NOMO-1 treated with DMSO at 0.1 percent for 48 hours (cell line): ENCODE results near the gene WDR77.

Source experiments
- DNase-seq: peaks from one replicate; lab custom pipeline; 2025; ENCODE audit not compliant: unreplicated experiment; lab: John Stamatoyannopoulos, UW

The WDR77 gene

DNA sequence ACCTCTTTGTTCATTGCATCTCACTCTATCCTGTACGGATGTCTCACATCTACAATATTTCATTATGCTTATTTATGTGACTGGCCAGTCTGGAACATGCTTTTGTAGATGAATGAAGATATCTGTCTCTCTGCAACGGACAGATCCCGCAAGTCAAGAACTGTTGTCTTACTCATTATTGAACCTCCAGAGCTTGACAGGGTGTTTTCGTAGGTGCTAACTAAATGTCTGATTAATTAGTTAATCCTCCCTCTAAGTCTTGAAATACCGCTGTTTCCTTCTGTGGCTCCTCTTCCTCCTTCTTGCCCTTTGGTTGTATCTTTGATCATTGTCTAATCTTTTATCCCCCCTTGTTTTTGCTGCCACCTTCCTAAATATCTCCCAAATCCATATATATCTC, 21.5 kb upstream of the WDR77 start:
- no peak for DNase-seq

DNA sequence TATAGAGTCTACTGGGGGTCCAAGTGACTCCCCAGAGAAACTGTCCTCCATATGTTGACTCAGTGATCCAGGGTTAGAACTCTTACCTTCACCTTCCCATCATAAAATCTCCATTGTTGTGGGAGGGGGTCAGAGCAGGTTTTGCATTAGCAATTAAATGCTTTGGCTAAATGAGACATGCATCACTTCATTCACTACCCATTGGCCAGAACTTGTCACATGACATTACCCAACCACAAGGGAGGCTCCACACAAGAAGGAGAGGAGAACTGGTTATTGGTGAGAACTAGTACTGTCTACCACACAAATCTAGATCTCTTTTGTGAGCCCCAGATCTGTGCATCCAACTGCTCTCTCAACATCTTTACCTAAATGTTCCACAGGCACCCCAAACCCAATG, 20.5 kb upstream of the WDR77 start:
- DNase-seq, result no peak

- DNase-seq, result no peak
Measured at GRCh38 chr1:111468717-111469100, 19.7 kb upstream of the WDR77 start.

DNA sequence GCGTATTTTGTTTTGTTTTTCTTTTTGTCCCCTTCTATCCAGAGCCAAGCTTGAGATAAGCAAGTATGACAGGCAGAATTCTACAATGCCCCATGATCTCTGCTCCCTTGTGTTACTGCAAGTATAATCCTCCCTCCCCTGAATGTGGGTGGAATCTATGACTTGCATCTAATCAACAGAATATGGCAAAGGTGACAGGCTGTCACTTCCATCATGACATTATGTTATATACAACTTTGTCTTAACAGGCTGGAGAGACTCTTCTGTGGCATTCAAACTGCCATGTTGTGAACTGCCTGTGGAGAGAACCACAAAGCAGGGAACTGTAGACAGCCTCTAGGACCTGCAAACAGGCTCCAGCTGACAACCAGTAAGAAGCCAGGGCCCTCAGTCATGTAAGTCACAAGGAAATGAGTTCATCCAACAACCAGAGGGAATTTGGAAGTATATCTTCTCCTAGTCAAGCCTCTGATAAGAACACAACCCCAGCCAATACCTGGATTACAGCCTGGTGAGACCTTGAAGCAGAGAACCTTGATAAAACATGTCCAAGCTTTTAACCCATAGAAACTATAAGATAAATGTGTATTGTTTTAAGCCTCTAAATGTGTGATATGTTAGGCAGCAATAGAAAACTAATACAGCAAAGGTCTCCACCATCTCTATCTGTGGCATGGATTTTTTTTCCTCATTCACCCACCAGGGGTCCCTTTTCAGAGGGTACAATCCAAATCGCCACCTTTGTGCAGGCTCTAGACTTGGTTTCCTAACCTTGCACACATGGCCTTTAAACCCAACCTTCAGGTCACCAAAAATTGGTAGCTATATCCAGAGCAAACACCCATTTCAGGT, 19.0 kb upstream of the WDR77 start:
- DNase-seq, result no peak

DNA sequence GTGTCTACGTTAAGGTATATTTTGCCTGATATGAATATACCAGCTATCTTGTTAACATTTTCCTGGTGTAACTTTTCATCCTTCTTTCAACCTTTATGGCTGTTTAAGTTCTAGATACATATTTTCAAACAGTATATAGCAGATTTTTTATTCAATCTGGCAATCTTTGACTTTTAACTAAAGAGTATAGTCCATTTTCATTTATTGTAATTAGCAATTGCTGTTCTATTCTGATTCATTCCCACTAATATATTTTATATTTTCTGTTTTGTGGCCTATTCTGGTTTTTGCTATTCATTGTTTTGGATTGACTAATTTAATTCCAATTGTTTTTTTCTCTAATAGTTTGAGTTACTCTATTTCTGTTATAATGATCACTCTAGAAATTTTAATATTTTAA, 17.4 kb upstream of the WDR77 start:
- DNase-seq, result no peak

GRCh38 chr1:111465754-111466153, 16.7 kb upstream of the WDR77 start:
- DNase-seq, result no peak

DNA sequence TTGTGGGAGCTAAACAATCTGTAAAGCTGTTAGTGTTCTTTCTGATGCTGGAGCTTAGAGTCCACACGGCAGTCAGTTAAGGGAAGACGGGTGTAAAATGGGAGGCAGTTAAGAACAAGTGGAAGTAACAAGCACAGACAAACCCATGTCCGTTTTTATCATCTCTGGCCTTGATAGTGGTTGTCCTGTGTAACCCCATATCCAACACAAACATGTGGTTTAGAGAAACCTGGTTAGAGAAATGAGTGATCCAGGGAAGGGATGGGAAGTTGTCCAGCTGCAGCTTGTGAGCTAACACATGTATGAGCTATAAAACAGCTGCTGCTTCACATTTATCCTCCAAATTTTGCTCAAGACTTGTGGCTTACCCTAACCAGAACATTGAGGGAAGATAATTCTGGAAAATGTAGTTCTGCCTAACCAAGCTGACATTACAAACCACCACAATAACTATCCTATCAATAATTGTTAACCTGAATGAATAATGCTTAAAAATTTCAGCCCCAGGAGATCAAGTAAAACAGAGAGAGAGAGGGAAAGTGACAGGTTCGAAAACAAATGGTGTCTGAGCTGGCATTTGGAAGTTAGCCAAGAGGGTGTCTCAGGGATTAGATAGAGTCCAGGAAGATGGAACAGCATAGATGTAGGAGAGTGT, 14.1 kb upstream of the WDR77 start:
- DNase-seq, result no peak

GRCh38 chr1:111462370-111463028, 13.4 kb upstream of the WDR77 start:
- DNase-seq, result no peak

DNA sequence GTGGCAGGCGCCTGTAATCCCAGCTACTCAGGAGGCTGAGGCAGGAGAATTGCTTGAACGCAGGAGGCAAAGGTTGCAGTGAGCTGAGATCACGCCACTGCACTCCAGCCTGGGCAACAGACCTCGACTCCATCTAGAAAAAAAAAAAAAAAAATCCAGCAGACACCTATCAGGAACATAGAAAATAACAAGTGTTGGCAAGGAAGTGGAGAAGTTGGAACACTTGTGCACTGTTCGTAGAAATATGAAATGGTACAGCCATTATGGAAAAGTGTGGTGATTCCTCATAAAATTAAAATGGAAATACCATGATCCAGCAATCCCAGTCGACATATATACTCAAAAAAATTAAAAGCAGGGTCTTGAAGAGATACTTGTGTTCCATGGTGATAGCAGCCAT, 12.7 kb upstream of the WDR77 start:
- no peak for DNase-seq

DNA sequence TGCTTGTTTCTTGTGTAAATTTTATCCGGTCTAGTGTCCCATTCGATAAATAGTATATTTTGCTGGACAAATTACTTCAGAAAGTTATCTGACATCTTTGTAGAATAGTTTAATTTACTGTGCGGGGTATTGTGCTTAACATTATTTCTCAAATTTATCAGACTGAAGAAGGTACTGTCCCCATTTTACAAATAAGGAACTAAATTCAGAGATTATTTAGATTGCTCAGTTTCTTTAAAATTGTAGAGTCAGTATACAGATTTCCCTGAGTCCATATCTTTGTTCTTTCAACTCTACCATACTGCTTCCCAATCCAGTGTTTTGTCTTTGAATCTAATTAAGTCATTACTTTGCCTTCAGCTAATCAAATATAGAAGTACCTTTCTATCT, 6.6 kb upstream of the WDR77 start:
- no peak for DNase-seq

DNA sequence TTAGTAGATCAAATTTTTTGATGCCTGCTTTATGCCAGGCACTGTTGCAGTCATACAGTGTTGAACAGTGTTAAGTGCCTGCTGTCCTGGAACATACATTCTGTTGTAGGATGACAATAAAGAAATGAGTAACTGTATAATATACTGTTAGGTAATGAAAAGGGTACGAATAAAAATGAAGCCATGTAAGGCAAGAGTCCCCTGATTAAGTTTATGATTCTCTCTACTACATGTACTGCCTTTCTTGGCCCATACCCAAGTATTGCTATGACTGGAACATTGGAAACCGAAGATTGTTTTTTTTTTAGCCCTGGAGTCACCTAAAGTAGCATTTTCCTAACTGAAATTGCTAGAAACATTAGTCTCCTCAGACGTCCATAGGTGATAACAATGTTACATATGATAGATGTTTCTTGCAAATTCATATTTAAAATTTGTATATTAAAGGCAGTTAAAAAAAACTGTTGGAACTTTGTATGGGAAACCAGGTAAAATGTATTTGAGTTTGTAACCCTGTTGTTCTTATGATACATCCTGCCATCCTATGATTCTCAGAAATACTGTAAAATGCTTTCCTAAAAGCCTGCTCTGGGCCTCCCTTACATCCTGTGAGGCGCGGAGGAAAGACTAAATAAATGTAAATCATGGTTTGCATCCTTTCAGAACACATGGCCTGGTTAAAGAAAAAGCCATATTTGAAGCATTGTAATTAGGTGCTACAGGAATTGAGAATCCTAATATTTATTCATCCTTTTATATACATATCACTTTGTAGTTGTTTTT, 6.0 kb upstream of the WDR77 start:
- DNase-seq, result no peak

GRCh38 chr1:111453706-111454105, 4.7 kb upstream of the WDR77 start:
- no peak for DNase-seq

- no peak for DNase-seq
Measured at GRCh38 chr1:111452581-111452980, 3.5 kb upstream of the WDR77 start.

DNA sequence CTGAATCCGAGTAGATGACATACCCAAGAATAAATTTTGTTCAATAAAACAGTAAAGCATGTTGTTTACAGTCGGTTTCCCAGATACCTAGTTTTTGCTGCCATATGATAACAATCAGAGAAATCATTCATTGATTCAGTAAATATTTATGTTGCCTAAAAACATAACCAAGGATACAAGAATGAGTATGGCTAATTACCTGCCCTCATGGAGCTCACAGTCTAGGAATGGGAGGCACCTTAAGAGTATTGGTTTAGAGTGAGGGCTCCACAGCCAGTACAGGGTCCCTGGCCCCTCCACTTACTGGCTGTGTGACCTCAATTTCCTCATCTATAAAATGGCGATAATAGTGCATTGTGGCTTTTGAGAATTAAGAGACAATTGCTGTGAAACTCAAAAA, 1.1 kb upstream of the WDR77 start:
- no peak for DNase-seq

DNA sequence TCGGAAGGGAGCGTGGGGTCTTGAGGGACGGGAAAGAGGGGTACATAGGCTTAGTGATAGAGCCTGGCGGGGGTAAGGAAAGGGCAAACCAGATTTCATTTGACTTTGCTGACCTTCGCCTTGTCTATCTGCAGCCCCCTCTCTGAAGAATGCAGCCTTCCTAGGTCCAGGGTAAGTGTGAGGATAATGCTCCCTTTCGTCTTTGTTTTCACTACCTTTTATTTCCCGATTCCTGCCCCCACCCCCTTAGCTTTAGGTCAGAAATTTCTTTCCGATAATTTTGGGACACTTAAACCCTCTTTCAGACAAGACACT, 604 bp upstream of the WDR77 start:
- DNase-seq, result no peak

DNA sequence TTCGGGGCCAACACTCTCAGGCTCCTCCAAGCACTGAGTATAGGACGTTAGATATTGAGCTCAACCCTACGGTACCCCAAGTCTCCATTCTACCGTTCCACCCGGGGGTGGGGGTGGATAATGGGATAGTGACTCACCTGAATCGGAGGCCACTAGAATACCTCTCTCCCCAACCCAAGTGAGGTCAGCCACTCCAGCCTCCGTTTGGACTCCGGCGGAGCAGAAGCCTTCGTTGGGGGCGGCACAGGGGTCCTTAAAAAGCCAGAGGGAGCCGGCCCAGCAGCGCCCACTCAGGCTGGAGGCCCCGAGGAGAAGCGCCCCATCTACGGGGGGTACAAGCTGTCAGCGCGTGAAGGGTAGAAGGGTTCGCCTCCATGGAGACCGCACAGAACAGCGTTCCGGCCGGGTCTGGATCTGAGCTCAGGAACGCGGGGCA, 556 bp downstream of the WDR77 start:
- no peak for DNase-seq

- no peak for DNase-seq
Measured at GRCh38 chr1:111446967-111447892, 1.8 kb downstream of the WDR77 start.

DNA sequence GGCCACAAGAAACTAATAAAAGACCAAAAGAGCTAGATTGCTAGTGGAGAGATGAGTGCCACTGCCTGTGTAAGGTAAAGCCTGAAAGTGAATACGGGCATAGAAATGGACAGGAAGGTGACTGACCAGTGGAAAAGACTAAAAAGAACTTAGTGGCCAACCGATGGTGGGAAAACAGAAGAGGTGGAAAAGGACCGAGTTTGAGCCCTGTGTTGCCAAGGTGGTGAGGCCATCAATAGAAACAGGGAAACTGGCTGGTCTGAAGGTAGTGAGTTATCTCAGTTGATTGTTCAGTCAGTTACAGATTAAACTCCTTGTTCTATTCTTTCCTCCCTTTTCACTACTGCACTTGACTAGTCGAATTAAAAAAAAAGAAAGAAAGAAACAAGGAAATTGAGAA, 2.5 kb downstream of the WDR77 start:
- no peak for DNase-seq

DNA sequence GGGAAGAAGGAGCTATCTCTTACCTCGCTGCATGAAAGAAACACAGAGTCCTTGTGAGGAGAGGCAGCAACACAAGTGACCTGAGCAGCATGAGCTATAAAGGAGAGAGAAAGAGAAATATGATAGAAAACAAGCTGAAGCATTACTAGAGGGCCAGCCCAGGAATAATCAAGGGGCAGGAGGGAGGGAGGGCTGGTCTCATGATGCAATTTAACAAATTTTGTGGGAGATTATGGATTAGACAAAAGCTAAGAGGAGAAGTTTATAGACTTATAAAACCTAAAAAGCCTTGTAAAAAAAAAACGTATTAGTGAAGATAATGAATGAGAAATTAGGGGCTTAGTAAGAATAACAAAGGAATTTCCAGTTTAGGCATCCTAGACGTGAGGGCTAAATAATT, 5.0 kb downstream of the WDR77 start:
- DNase-seq, result no peak

GRCh38 chr1:111442457-111442856, 6.6 kb downstream of the WDR77 start:
- no peak for DNase-seq
